ENCODE measurements around the gene PCSK6. TPM values are rescaled to one million over a fixed set of nuclear protein-coding genes. Genes with fewer than 3 reads are reported as not detected.

The PCSK6 gene
- polyA plus RNA-seq, 1 donor from 2014 or later = 1.1 TPM

GRCh38 chr15:101453123-101454120 lies 36.1 kb downstream of the PCSK6 start:
- no peak overlapping the region for H3K9ac ChIP-seq (ENCODE audit: low read length)
- H3K79me2 ChIP-seq (replicated peaks; ENCODE audit: insufficient read depth, low read length) = no peaks in the 10 kb centered on the region
- no peaks in the 10 kb centered on the region for H3K9me2 ChIP-seq (ENCODE audit: insufficient read depth, low read length)
- no peak for TF ChIP-seq MXI1 (conservative IDR thresholded peaks at IDR 0.05; ENCODE audit: poor library complexity, severe bottlenecking)
- no peak for TF ChIP-seq SMC3 (conservative IDR thresholded peaks at IDR 0.05; ENCODE audit: poor library complexity)
- no peak for TF ChIP-seq REST (IDR thresholded peaks at IDR 0.05; ENCODE audit: borderline replicate concordance)
- TF ChIP-seq EP300 (conservative IDR thresholded peaks at IDR 0.05; ENCODE audit: poor library complexity, severe bottlenecking) = no peak
- no peak for TF ChIP-seq POLR2AphosphoS5 (IDR thresholded peaks at IDR 0.05)
- no peaks in the 10 kb centered on the region for H4K20me1 ChIP-seq (ENCODE audit: insufficient read depth)
- no peaks in the 10 kb centered on the region for H3F3A ChIP-seq (ENCODE audit: insufficient read depth, low read length, poor library complexity, severe bottlenecking)
- no peak overlapping the region for H2AFZ ChIP-seq (ENCODE audit: low read depth, low read length)
- H3K4me2 ChIP-seq (ENCODE audit: low read length) = no peak overlapping the region
- no peak overlapping the region for H3K27ac ChIP-seq (ENCODE audit: low read length)
- no peaks in the 10 kb centered on the region for H3K27me3 ChIP-seq (ENCODE audit: insufficient read depth, low read depth, low read length)
- no peaks in the 10 kb centered on the region for H3K9me3 ChIP-seq (ENCODE audit: low read length)
- no peak overlapping the region for H3K4me3 ChIP-seq (ENCODE audit: low read length)
- H3K36me3 ChIP-seq (ENCODE audit: insufficient read depth, low read length) = no peaks in the 10 kb centered on the region

- no peak overlapping the region for H3K27ac ChIP-seq (ENCODE audit: low read length)
- H3K9me2 ChIP-seq (ENCODE audit: insufficient read depth, low read length) = no peaks in the 10 kb centered on the region
- H2AFZ ChIP-seq (ENCODE audit: low read depth, low read length) = no peak overlapping the region
- H3K4me2 ChIP-seq (ENCODE audit: low read length) = no peak overlapping the region
- no peaks in the 10 kb centered on the region for H4K20me1 ChIP-seq (ENCODE audit: insufficient read depth)
- H3K36me3 ChIP-seq (ENCODE audit: insufficient read depth, low read length) = no peaks in the 10 kb centered on the region
- H3K4me3 ChIP-seq (ENCODE audit: low read length) = no peak overlapping the region
- H3K9me3 ChIP-seq (ENCODE audit: low read length) = no peaks in the 10 kb centered on the region
- no peaks in the 10 kb centered on the region for H3K27me3 ChIP-seq (ENCODE audit: insufficient read depth, low read depth, low read length)
- H3F3A ChIP-seq (ENCODE audit: insufficient read depth, low read length, poor library complexity, severe bottlenecking) = no peaks in the 10 kb centered on the region
- TF ChIP-seq EZH2 (IDR thresholded peaks at IDR 0.05; ENCODE audit: borderline replicate concordance, insufficient read depth, low read length, poor library complexity, severe bottlenecking) = no peak
- no peak for TF ChIP-seq TAF1 (IDR thresholded peaks at IDR 0.05; ENCODE audit: low read depth)
- TF ChIP-seq RAD21 (conservative IDR thresholded peaks at IDR 0.05) = no peak
- TF ChIP-seq EP300 (conservative IDR thresholded peaks at IDR 0.05; ENCODE audit: poor library complexity, severe bottlenecking) = no peak
- TF ChIP-seq REST (IDR thresholded peaks at IDR 0.05; ENCODE audit: borderline replicate concordance) = no peak
- TF ChIP-seq POLR2AphosphoS5 (IDR thresholded peaks at IDR 0.05) = no peak
- TF ChIP-seq SMC3 (conservative IDR thresholded peaks at IDR 0.05; ENCODE audit: poor library complexity) = no peak
- no peak for TF ChIP-seq MXI1 (conservative IDR thresholded peaks at IDR 0.05; ENCODE audit: poor library complexity, severe bottlenecking)
- TF ChIP-seq CTCF (IDR thresholded peaks at IDR 0.05; ENCODE audit: poor library complexity, severe bottlenecking) = no peak
- no peak overlapping the region for H3K9ac ChIP-seq (ENCODE audit: low read length)
- no peaks in the 10 kb centered on the region for H3K79me2 ChIP-seq (replicated peaks; ENCODE audit: insufficient read depth, low read length)
Measured at GRCh38 chr15:101452572-101452971, 36.9 kb downstream of the PCSK6 start.

Measured in neural cell (in vitro differentiated cells).